Measurements from ENCODE around the gene LCN10. TPM values are rescaled to one million over a fixed set of nuclear protein-coding genes. Genes with fewer than 3 reads are reported as not detected.
A peak's percentile ranks its signal among the peaks of the same experiment; 100 is the strongest.

The LCN10 gene
- total and polyA plus RNA-seq, 9 of the 15 experiments (the other 6 are each of a cell fraction or from before 2014, with no cell fraction given): 0.10 to 0.21 (median 0.14) TPM; not detected in 6

- TF ChIP-seq MGA (IDR thresholded peaks at IDR 0.05) (peak; percentile 80), NFE2 (IDR thresholded peaks at IDR 0.05; ENCODE audit: low read depth) (no peak), DEAF1 (CRISPR knock-in tag; IDR thresholded peaks at IDR 0.05) (no peak), THRB (CRISPR knock-in tag; conservative IDR thresholded peaks at IDR 0.05) (0 out of 2 replicates have a peak, but pooled peaks have one; percentile 13), RBFOX2 (IDR thresholded peaks at IDR 0.05; ENCODE audit: low read depth, low read length) (peak; percentile 99), JUND (IDR thresholded peaks at IDR 0.05; ENCODE audit: borderline replicate concordance, low read depth, low read length) (peak; percentile 77), JUND (tag; IDR thresholded peaks at IDR 0.05; ENCODE audit: borderline replicate concordance, low read depth, low read length) (peak; percentile 49; the same call in 1 of the 3 replicates), SAP30 (IDR thresholded peaks at IDR 0.05; ENCODE audit: borderline replicate concordance, insufficient read depth, low read depth, low read length, poor library complexity, severe bottlenecking) (peak; percentile 50), ARHGAP35 (IDR thresholded peaks at IDR 0.05; ENCODE audit: partially characterized antibody) (no peak), DMBX1 (CRISPR knock-in tag; IDR thresholded peaks at IDR 0.05; ENCODE audit: borderline replicate concordance) (peak; percentile 77; the same call in 1 of the 2 replicates), ZNF766 (CRISPR knock-in tag; conservative IDR thresholded peaks at IDR 0.05) (peak; percentile 32; the same call in 1 of the 2 replicates)
Observed at GRCh38 chr9:136728080-136728547, 14.6 kb downstream of the LCN10 start (continued).
